GM19328 (cell line): ENCODE measurements around the gene OR12D2.
"Not testable (repeated sequence)": the region's sequence is repeated elsewhere in the genome, so short reads cannot be mapped to it uniquely, and the experiment has no call there.

Source experiments
- ATAC-seq: cut with Tn5 transposase; IDR thresholded peaks from one replicate; pipeline ENCODE4 v1.9.1; 2021; ENCODE audit warnings: mild to moderate bottlenecking, moderate library complexity; ENCODE audit not compliant: unreplicated experiment

The OR12D2 gene

GRCh38 chr6:29395331-29395730, at the start of gene OR12D2:
OR12D2 (plus strand) TSS chr6:29395631; CDS start chr6:29396700, 1,069 bp downstream.
- no peak for ATAC-seq

- not testable (repeated sequence) for ATAC-seq
These were observed 46.1 kb upstream of the OR12D2 start for GRCh38 chr6:29349348-29349747.

- ATAC-seq: no peak
These were observed 40.5 kb upstream of the OR12D2 start for GRCh38 chr6:29354980-29355379.

GRCh38 chr6:29355603-29356002, 39.8 kb upstream of the OR12D2 start:
- ATAC-seq: no peak

GRCh38 chr6:29368765-29369164, 26.7 kb upstream of the OR12D2 start, which contains the start of gene OR5V1:
OR5V1 (minus strand) TSS chr6:29368865; CDS start chr6:29356195, 12,670 bp downstream.
- ATAC-seq: no peak

GRCh38 chr6:29375191-29375590, 20.2 kb upstream of the OR12D2 start, which contains the start of gene OR12D3:
OR12D3 (minus strand) TSS chr6:29375291; CDS start chr6:29375287, 4 bp downstream.
- no peak for ATAC-seq

- ATAC-seq: no peak
These were observed 19.4 kb upstream of the OR12D2 start for GRCh38 chr6:29376003-29376402.

- no peak for ATAC-seq
These were observed 6.9 kb upstream of the OR12D2 start for GRCh38 chr6:29388533-29388932.

- no peak for ATAC-seq
These were observed 4.1 kb downstream of the OR12D2 start for GRCh38 chr6:29399525-29399924.

GRCh38 chr6:29403801-29404200, 8.4 kb downstream of the OR12D2 start:
- no peak for ATAC-seq

GRCh38 chr6:29414588-29414987, 19.2 kb downstream of the OR12D2 start, which contains the start of gene OR12D1:
OR12D1 (plus strand) TSS chr6:29414928.
- ATAC-seq: no peak

- no peak for ATAC-seq
These were observed 24.1 kb downstream of the OR12D2 start for GRCh38 chr6:29419516-29419915.

- ATAC-seq: no peak
These were observed 28.7 kb downstream of the OR12D2 start for GRCh38 chr6:29424168-29424567.

GRCh38 chr6:29424575-29424974, 29.1 kb downstream of the OR12D2 start:
- ATAC-seq: no peak

GRCh38 chr6:29425075-29425474, 29.6 kb downstream of the OR12D2 start:
- ATAC-seq: no peak

GRCh38 chr6:29426654-29427053, 31.2 kb downstream of the OR12D2 start:
- no peak for ATAC-seq

GRCh38 chr6:29436730-29437129, 41.3 kb downstream of the OR12D2 start:
- ATAC-seq: not testable (repeated sequence)

GRCh38 chr6:29439006-29439405, 43.6 kb downstream of the OR12D2 start, which contains the start of gene OR10C1:
OR10C1 (plus strand) TSS chr6:29439306; CDS start chr6:29440016, 710 bp downstream.
- ATAC-seq: no peak

- no peak for ATAC-seq
These were observed 47.3 kb downstream of the OR12D2 start for GRCh38 chr6:29442719-29443118.

- ATAC-seq: not testable (repeated sequence)
These were observed 48.6 kb downstream of the OR12D2 start for GRCh38 chr6:29444031-29444430.
